Measurements from ENCODE around the gene FHOD1. TPM values are rescaled to one million over a fixed set of nuclear protein-coding genes. Genes with fewer than 3 reads are reported as not detected.

FHOD1 gene
- total and polyA plus RNA-seq, 2 of the 13 experiments (the other 11 are each of a cell fraction or from before 2014, with no cell fraction given): 20.0 to 20.8 TPM

DNA sequence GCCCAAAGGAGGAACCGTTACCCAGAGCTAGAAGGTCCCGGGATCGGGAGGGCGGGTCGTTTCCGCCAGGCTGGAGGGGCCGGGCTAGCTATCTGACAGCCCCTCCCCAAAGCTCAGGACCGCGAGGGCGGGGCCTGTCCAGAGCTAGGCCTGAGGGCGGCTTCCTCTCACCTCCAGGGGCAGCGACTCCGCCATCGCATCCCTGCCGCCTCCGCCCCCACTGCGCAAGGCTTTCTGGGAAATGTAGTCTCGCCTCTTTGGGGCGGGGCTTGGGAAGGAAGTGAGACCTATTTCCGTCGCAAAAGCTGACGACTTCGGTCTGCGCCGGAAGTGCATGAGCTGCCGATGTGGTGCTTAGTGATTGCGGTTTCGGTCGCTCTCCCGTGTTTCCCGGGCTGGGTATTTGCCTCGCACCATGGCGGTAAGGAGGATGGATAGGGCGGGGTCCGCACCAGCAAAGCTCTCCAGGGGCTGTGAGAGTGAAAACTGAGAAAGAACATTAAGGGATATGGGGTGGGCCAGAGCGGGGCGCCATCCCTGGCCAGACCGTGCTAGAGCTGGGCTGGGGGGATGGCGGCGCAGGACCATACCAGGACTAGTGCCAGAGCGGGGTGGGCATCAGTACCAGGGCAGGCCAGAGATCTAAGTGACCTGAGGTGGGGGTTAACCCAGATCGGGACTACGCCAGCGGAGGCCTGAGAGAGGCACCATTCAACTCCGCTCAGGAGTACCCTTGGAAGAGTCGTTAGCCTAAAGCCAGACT lies 20.3 kb downstream of the FHOD1 start, which contains the start of gene TMEM208 (continued):
- TF ChIP-seq KLF16 (CRISPR knock-in tag; IDR thresholded peaks at IDR 0.05): peak in 1 of 2 experiments; percentile 99; a peak in 2 of 4 replicates
- TF ChIP-seq TBL1XR1 (IDR thresholded peaks at IDR 0.05; ENCODE audit: borderline replicate concordance, low read length, partially characterized antibody): peak; percentile 71
- TF ChIP-seq SATB2 (CRISPR knock-in tag; IDR thresholded peaks at IDR 0.05): peak; percentile 67; the same call in 1 of the 2 replicates
- TF ChIP-seq SMAD1 (CRISPR knock-in tag; IDR thresholded peaks at IDR 0.05; ENCODE audit: borderline replicate concordance, low read depth): peak; percentile 92; the same call in 1 of the 2 replicates
- TF ChIP-seq ZBTB38 (CRISPR knock-in tag; IDR thresholded peaks at IDR 0.05): peak; percentile 82; the same call in 1 of the 2 replicates
- TF ChIP-seq, protein P1, sequence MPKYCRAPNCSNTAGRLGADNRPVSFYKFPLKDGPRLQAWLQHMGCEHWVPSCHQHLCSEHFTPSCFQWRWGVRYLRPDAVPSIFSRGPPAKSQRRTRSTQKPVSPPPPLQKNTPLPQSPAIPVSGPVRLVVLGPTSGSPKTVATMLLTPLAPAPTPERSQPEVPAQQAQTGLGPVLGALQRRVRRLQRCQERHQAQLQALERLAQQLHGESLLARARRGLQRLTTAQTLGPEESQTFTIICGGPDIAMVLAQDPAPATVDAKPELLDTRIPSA (CRISPR knock-in tag; IDR thresholded peaks at IDR 0.05; ENCODE audit: borderline replicate concordance): peak; percentile 65; the same call in 1 of the 2 replicates
- peak; percentile 95 for TF ChIP-seq ZNF614 (CRISPR knock-in tag; IDR thresholded peaks at IDR 0.05; ENCODE audit: borderline replicate concordance)
- peak; percentile 52; the same call in 1 of the 2 replicates for TF ChIP-seq ZNF564 (CRISPR knock-in tag; IDR thresholded peaks at IDR 0.05)
- TF ChIP-seq ZNF788 (CRISPR knock-in tag; IDR thresholded peaks at IDR 0.05; ENCODE audit: borderline replicate concordance): peak; percentile 96; the same call in 1 of the 2 replicates
- TF ChIP-seq, protein P2, sequence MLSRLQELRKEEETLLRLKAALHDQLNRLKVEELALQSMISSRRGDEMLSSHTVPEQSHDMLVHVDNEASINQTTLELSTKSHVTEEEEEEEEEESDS (CRISPR knock-in tag; IDR thresholded peaks at IDR 0.05; ENCODE audit: borderline replicate concordance): peak; percentile 85; the same call in 1 of the 2 replicates
- TF ChIP-seq, protein P3, sequence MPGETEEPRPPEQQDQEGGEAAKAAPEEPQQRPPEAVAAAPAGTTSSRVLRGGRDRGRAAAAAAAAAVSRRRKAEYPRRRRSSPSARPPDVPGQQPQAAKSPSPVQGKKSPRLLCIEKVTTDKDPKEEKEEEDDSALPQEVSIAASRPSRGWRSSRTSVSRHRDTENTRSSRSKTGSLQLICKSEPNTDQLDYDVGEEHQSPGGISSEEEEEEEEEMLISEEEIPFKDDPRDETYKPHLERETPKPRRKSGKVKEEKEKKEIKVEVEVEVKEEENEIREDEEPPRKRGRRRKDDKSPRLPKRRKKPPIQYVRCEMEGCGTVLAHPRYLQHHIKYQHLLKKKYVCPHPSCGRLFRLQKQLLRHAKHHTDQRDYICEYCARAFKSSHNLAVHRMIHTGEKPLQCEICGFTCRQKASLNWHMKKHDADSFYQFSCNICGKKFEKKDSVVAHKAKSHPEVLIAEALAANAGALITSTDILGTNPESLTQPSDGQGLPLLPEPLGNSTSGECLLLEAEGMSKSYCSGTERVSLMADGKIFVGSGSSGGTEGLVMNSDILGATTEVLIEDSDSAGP (CRISPR knock-in tag; IDR thresholded peaks at IDR 0.05; ENCODE audit: borderline replicate concordance): peak; percentile 94; the same call in 1 of the 2 replicates
- TF ChIP-seq FOXC1 (CRISPR knock-in tag; IDR thresholded peaks at IDR 0.05; ENCODE audit: borderline replicate concordance): no peak
- TF ChIP-seq ZNF350 (CRISPR knock-in tag; IDR thresholded peaks at IDR 0.05; ENCODE audit: borderline replicate concordance, low read depth): peak; percentile 100
- TF ChIP-seq, protein P4, sequence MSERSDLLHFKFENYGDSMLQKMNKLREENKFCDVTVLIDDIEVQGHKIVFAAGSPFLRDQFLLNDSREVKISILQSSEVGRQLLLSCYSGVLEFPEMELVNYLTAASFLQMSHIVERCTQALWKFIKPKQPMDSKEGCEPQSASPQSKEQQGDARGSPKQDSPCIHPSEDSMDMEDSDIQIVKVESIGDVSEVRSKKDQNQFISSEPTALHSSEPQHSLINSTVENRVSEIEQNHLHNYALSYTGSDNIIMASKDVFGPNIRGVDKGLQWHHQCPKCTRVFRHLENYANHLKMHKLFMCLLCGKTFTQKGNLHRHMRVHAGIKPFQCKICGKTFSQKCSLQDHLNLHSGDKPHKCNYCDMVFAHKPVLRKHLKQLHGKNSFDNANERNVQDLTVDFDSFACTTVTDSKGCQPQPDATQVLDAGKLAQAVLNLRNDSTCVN (CRISPR knock-in tag; IDR thresholded peaks at IDR 0.05; ENCODE audit: borderline replicate concordance): peak; percentile 83
- TF ChIP-seq, protein P5, sequence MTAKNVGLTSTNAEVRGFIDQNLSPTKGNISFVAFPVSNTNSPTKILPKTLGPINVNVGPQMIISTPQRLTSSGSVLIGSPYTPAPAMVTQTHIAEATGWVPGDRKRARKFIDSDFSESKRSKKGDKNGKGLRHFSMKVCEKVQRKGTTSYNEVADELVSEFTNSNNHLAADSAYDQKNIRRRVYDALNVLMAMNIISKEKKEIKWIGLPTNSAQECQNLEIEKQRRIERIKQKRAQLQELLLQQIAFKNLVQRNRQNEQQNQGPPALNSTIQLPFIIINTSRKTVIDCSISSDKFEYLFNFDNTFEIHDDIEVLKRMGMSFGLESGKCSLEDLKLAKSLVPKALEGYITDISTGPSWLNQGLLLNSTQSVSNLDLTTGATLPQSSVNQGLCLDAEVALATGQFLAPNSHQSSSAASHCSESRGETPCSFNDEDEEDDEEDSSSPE (CRISPR knock-in tag; IDR thresholded peaks at IDR 0.05): peak; percentile 84
- peak; percentile 88 for TF ChIP-seq ZKSCAN5 (CRISPR knock-in tag; IDR thresholded peaks at IDR 0.05)
- TF ChIP-seq NR2F1 (CRISPR knock-in tag; IDR thresholded peaks at IDR 0.05): 0 out of 4 replicates have a peak, but pooled peaks of 1 of the 2 experiments have one; percentile 12
- TF ChIP-seq, protein P6, sequence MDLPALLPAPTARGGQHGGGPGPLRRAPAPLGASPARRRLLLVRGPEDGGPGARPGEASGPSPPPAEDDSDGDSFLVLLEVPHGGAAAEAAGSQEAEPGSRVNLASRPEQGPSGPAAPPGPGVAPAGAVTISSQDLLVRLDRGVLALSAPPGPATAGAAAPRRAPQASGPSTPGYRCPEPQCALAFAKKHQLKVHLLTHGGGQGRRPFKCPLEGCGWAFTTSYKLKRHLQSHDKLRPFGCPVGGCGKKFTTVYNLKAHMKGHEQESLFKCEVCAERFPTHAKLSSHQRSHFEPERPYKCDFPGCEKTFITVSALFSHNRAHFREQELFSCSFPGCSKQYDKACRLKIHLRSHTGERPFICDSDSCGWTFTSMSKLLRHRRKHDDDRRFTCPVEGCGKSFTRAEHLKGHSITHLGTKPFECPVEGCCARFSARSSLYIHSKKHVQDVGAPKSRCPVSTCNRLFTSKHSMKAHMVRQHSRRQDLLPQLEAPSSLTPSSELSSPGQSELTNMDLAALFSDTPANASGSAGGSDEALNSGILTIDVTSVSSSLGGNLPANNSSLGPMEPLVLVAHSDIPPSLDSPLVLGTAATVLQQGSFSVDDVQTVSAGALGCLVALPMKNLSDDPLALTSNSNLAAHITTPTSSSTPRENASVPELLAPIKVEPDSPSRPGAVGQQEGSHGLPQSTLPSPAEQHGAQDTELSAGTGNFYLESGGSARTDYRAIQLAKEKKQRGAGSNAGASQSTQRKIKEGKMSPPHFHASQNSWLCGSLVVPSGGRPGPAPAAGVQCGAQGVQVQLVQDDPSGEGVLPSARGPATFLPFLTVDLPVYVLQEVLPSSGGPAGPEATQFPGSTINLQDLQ (CRISPR knock-in tag; IDR thresholded peaks at IDR 0.05): no peak
- TF ChIP-seq FOSL2 (CRISPR knock-in tag; IDR thresholded peaks at IDR 0.05): peak; percentile 66
- TF ChIP-seq ESRRA (CRISPR knock-in tag; IDR thresholded peaks at IDR 0.05; ENCODE audit: low read depth): peak; percentile 76
